B cell (primary cell): ENCODE results near the gene NAIF1. TPM values are rescaled to one million over a fixed set of nuclear protein-coding genes. Genes with fewer than 3 reads are reported as not detected.

Experiments
- ATAC-seq: fragments of 200-7000 bp; cut with Tn5 transposase; one replicate; pipeline ENCODE4 v1.10.0; 2021; ENCODE audit warnings: low read depth, mild to moderate bottlenecking, moderate number of reproducible peaks, moderate library complexity
- CTCF ChIA-PET: fragments of 350-600 bp; sonication (Branson Sonifier 250); formaldehyde crosslinking; loops from one replicate; lab custom pipeline; 2021; ENCODE audit warnings: antibody characterized with exemption, inconsistent platforms; lab: Charles Lee
- POLR2A ChIA-PET: fragments of 350-600 bp; sonication (Branson Sonifier 250); formaldehyde crosslinking; loops from one replicate; lab custom pipeline; 2021; ENCODE audit warnings: antibody characterized with exemption; lab: Charles Lee
- DNase-seq: peaks from one replicate; pipeline ENCODE4 v3.0.0; 2013
- H2AFZ ChIP-seq: 2 replicates; pipeline ENCODE4 v1.6.1; 2012; ENCODE audit warnings: mild to moderate bottlenecking, low read depth, low read length; ENCODE audit not compliant: insufficient read depth, poor library complexity, severe bottlenecking
- H3K27ac ChIP-seq, 2 donors: 1 replicate in 1 of 2; 2 replicates in 1 of 2; pipeline ENCODE4 v1.5.1; 2012 to 2013; ENCODE audit warnings: low read length in 2 of 2, mild to moderate bottlenecking in 2 of 2, moderate library complexity in 1 of 2
- H3K27me3 ChIP-seq, 4 experiments: fragments of 200-600 bp in 1 of 4; sonication (generic) in 1 of 4; replicated peaks in 1 of 4; 1 replicate in 2 of 4; 2 replicates in 2 of 4; pipeline versions ENCODE4 v1.6.1 to v1.7.0; 2013 to 2016; ENCODE audit warnings: low read length in 3 of 4, mild to moderate bottlenecking in 2 of 4, mixed read lengths in 1 of 4, moderate library complexity in 1 of 4; ENCODE audit not compliant: insufficient read depth in 4 of 4, control insufficient read depth in 3 of 4; ENCODE audit errors: control extremely low read depth in 1 of 4
- H3K36me3 ChIP-seq, 2 experiments: replicated peaks in 1 of 2; 1 replicate in 1 of 2; 2 replicates in 1 of 2; pipeline versions ENCODE4 v1.6.1 to v1.7.1; 2013; ENCODE audit warnings: low read length in 1 of 2; ENCODE audit not compliant: insufficient read depth in 2 of 2, control insufficient read depth in 1 of 2; ENCODE audit errors: control extremely low read depth in 1 of 2, extremely low read depth in 1 of 2
- H3K4me1 ChIP-seq, 2 donors: fragments of 200-600 bp in 1 of 2; sonication (generic) in 1 of 2; 1 replicate in 1 of 2; 2 replicates in 1 of 2; pipeline versions ENCODE4 v1.5.1 to v1.6.1; 2013 to 2017; ENCODE audit warnings: low read length in 2 of 2; ENCODE audit not compliant: control insufficient read depth in 2 of 2, insufficient read depth in 2 of 2
- H3K4me2 ChIP-seq: replicated peaks from 2 replicates; pipeline ENCODE3; 2012; ENCODE audit warnings: mild to moderate bottlenecking, low read depth, low read length; ENCODE audit not compliant: poor library complexity, severe bottlenecking
- H3K4me3 ChIP-seq, 5 experiments: fragments of 200-600 bp in 1 of 5; sonication (generic) in 1 of 5; 1 replicate in 3 of 5; 2 replicates in 2 of 5; pipeline versions ENCODE4 v1.5.1 to v1.7.0; 2011 to 2016; ENCODE audit warnings: low read length in 4 of 5, mild to moderate bottlenecking in 4 of 5, low read depth in 2 of 5, control low read depth in 1 of 5, moderate library complexity in 1 of 5; ENCODE audit not compliant: insufficient read depth in 1 of 5; ENCODE audit errors: control extremely low read depth in 1 of 5, extremely low read depth in 1 of 5
- H3K79me2 ChIP-seq: fragments of 200-600 bp; sonication (generic); one replicate; pipeline ENCODE4 v1.6.0; 2016; ENCODE audit warnings: low read length; ENCODE audit not compliant: control insufficient read depth, insufficient read depth
- H3K9ac ChIP-seq: fragments of 200-600 bp; sonication (generic); 2 replicates; pipeline ENCODE4 v1.6.1; 2017; ENCODE audit warnings: mild to moderate bottlenecking, low read length, moderate library complexity
- H3K9me3 ChIP-seq, 3 donors: one replicate each; pipeline versions ENCODE4 v1.6.1 to v1.7.1; 2013; ENCODE audit warnings: low read length in 2 of 3; ENCODE audit not compliant: control insufficient read depth in 2 of 3, insufficient read depth in 1 of 3; ENCODE audit errors: control extremely low read depth in 1 of 3
- H4K20me1 ChIP-seq: 2 replicates; pipeline ENCODE4 v1.6.0; 2012; ENCODE audit warnings: mild to moderate bottlenecking, low read length; ENCODE audit not compliant: insufficient read depth, control insufficient read depth, poor library complexity, severe bottlenecking
- H3K27ac Mint-ChIP-seq: one replicate; pipeline ENCODE4 v1.8.0; 2021; ENCODE audit warnings: mixed read lengths
- H3K27me3 Mint-ChIP-seq: one replicate; pipeline ENCODE4 v1.8.0; 2021; ENCODE audit warnings: mixed read lengths
- H3K4me1 Mint-ChIP-seq: one replicate; pipeline ENCODE4 v1.8.0; 2021; ENCODE audit warnings: mixed read lengths
- H3K4me3 Mint-ChIP-seq: one replicate; pipeline ENCODE4 v1.8.0; 2021; ENCODE audit warnings: mixed read lengths
- H3K9me3 Mint-ChIP-seq: one replicate; pipeline ENCODE4 v1.8.0; 2022; ENCODE audit warnings: mixed read lengths; ENCODE audit not compliant: insufficient read depth
- EZH2 ChIP-seq: IDR thresholded peaks from 2 replicates; pipeline ENCODE4 v1.6.1; 2012; ENCODE audit warnings: borderline replicate concordance, low read depth, mild to moderate bottlenecking, moderate library complexity, low read length; ENCODE audit not compliant: insufficient read depth, poor library complexity, severe bottlenecking
- WGBS: methylation state at CpG from one replicate; pipeline ENCODE4 v1.1.5; 2013; ENCODE audit warnings: missing lambda C conversion rate; ENCODE audit not compliant: insufficient coverage; 5-methylcytosine and 5-hydroxymethylcytosine counted together
- intact Hi-C: fragments of 100-400 bp; cut with micrococcal nuclease; formaldehyde crosslinking; loops from one replicate; pipeline ENCODE4 v1.10.0; 2022
- polyA plus RNA-seq: library from polyadenylated mRNA; depleted of rRNA; stranded (reverse); fragments of >200 nt; gene quantifications from 2 replicates; pipeline ENCODE4 v1.2.3, GENCODE V29; 2012
- total RNA-seq, 2 donors: library from RNA; stranded (reverse); fragments of 120-200 nt in 1 of 2; gene quantifications; 1 replicate in 1 of 2; 2 replicates in 1 of 2; pipeline versions ENCODE4 v1.2.3 to v1.2.4, GENCODE V29; 2013 to 2022
- TF ChIP-seq, protein P1 (sequence below): fragments of 200-600 bp; IDR thresholded peaks from one replicate; pipeline ENCODE4 v1.8.0; 2022; ENCODE audit warnings: antibody characterized with exemption, mild to moderate bottlenecking

The NAIF1 gene
- total and polyA plus RNA-seq, 2 donors (not counting 1 experiment from before 2014, with no cell fraction given) = 11.4 to 16.6 TPM

- ChIA-PET POLR2A (interaction anchor here (0.5 to 0.6 kb wide), 2 partner anchors 54 to 1962 kb away, joined by 3 to 4 read pairs; no protein-coding TSS in a partner anchor), CTCF (interaction anchor here (0.9 to 3.5 kb wide), 3 partner anchors 29 to 354 kb away, joined by 3 to 14 read pairs (median 6); partner anchors contain the start of gene TOR2A)
- H3K79me2 ChIP-seq = peaks cover 98% of the 10 kb centered on the region
- peaks cover 2 to 4% of the 10 kb centered on the region in 2 experiments for H3K36me3 ChIP-seq
- no peak overlapping the region for H3K9ac ChIP-seq
- H3K9me3 Mint-ChIP-seq = no peaks in the 10 kb centered on the region
- ATAC-seq (no peak), DNase-seq (no peak)
- H3K4me3 Mint-ChIP-seq = no peak overlapping the region
- H3K4me2 ChIP-seq = no peak overlapping the region
- no peaks in the 10 kb centered on the region for H3K27me3 ChIP-seq
- no peak overlapping the region for H3K27ac Mint-ChIP-seq
- peaks cover 10 to 17% of the 10 kb centered on the region in 2 donors for H3K4me1 ChIP-seq
- H3K4me1 Mint-ChIP-seq = peaks cover 24% of the 10 kb centered on the region
- intact Hi-C loops = no loop called here
- 95% methylated on average over 4 of the region's 9 CpGs for WGBS
- H3K9me3 ChIP-seq = no peaks in the 10 kb centered on the region
- peaks cover 54% of the 10 kb centered on the region for H4K20me1 ChIP-seq
- no peak overlapping the region for H2AFZ ChIP-seq
- no peak for TF ChIP-seq EZH2
- TF ChIP-seq, protein P1, sequence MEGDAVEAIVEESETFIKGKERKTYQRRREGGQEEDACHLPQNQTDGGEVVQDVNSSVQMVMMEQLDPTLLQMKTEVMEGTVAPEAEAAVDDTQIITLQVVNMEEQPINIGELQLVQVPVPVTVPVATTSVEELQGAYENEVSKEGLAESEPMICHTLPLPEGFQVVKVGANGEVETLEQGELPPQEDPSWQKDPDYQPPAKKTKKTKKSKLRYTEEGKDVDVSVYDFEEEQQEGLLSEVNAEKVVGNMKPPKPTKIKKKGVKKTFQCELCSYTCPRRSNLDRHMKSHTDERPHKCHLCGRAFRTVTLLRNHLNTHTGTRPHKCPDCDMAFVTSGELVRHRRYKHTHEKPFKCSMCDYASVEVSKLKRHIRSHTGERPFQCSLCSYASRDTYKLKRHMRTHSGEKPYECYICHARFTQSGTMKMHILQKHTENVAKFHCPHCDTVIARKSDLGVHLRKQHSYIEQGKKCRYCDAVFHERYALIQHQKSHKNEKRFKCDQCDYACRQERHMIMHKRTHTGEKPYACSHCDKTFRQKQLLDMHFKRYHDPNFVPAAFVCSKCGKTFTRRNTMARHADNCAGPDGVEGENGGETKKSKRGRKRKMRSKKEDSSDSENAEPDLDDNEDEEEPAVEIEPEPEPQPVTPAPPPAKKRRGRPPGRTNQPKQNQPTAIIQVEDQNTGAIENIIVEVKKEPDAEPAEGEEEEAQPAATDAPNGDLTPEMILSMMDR = no peak
- no peaks in the 10 kb centered on the region for H3K27me3 Mint-ChIP-seq
- no peak overlapping the region for H3K4me3 ChIP-seq
- no peak overlapping the region for H3K27ac ChIP-seq
Observed at GRCh38 chr9:128088253-128088945, 21.3 kb upstream of the NAIF1 start.

- no peak for TF ChIP-seq EZH2
- TF ChIP-seq, protein P1 = no peak
- Histone ChIP-seq H3K9me3 (no peaks in the 10 kb centered on the region), H3K36me3 (peaks cover 0 to 2% of the 10 kb centered on the region in 2 experiments), H3K4me3 (no peak overlapping the region), H3K4me1 (peaks cover 0 to 6% of the 10 kb centered on the region in 2 donors), H3K79me2 (peaks cover 91% of the 10 kb centered on the region), H2AFZ (no peak overlapping the region), H3K4me2 (no peak overlapping the region), H3K27me3 (no peaks in the 10 kb centered on the region), H3K9ac (no peak overlapping the region), H4K20me1 (peaks cover 45% of the 10 kb centered on the region), H3K27ac (no peak overlapping the region)
- WGBS = 91% methylated on average over 7 of the region's 10 CpGs
- intact Hi-C loops = no loop called here
- POLR2A ChIA-PET = no interaction called here
- DNase-seq = no peak
- Mint-ChIP-seq H3K4me1 (peaks cover 17% of the 10 kb centered on the region), H3K27me3 (no peaks in the 10 kb centered on the region), H3K9me3 (no peaks in the 10 kb centered on the region), H3K27ac (no peak overlapping the region), H3K4me3 (no peak overlapping the region)
- CTCF ChIA-PET = interaction anchor here (3.5 kb wide), 1 partner anchor 30 kb away, joined by 14 read pairs; no protein-coding TSS in a partner anchor
- no peak for ATAC-seq
Observed at GRCh38 chr9:128087262-128087661, 20.1 kb upstream of the NAIF1 start.
